GM21737 (cell line): ENCODE results near the gene OR4B1.

Experiments
- ATAC-seq: cut with Tn5 transposase; IDR thresholded peaks from one replicate; pipeline ENCODE4 v1.9.1; 2021; ENCODE audit warnings: mild to moderate bottlenecking, moderate library complexity; ENCODE audit not compliant: unreplicated experiment

Gene OR4B1

GRCh38 chr11:48248902-48249301 is 32.3 kb downstream of the OR4B1 start:
- ATAC-seq = no peak

GRCh38 chr11:48261600-48261999 is 45.0 kb downstream of the OR4B1 start:
- ATAC-seq = no peak

- ATAC-seq = no peak
Observed at GRCh38 chr11:48263423-48263911, 46.9 kb downstream of the OR4B1 start, which contains the start of gene OR4X1. TSS of gene OR4X1 (plus strand) at chr11:48263861. CDS start at chr11:48263861, 0 bp downstream.
